A204.1 (cell line): ENCODE measurements around the gene NEUROD2.

Experiments
- FAIRE-seq: peaks from 2 replicates; lab custom pipeline; 2012; peaks lifted over from hg19 to GRCh38; lab: Jason Lieb, UNC

The NEUROD2 gene

GRCh38 chr17:39634384-39634871 is 26.7 kb upstream of the NEUROD2 start:
- FAIRE-seq = peak; percentile 54

DNA sequence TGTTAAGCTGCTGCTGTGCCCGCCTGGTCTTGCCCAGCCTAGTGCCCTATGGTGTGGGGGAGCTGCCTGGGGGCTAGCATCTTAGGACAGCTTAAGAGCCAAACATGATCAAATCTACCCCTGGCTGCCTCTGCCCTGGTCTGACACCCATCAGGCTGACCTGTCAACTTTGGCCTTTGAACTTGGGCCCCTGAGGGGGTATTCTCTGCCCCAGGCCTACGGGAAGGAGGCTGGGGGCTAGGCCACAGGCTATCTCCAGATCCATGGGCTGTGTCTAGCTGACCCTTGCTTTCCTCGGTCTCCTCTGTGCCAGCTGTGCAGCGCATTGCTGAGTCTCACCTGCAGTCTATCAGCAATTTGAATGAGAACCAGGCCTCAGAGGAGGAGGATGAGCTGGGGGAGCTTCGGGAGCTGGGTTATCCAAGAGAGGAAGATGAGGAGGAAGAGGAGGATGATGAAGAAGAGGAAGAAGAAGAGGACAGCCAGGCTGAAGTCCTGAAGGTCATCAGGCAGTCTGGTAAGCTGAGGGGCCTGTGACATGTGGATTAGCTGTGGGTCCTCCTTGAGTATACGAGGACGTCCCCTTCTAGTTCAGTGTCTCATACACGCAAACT is 26.0 kb upstream of the NEUROD2 start:
- FAIRE-seq = no peak

DNA sequence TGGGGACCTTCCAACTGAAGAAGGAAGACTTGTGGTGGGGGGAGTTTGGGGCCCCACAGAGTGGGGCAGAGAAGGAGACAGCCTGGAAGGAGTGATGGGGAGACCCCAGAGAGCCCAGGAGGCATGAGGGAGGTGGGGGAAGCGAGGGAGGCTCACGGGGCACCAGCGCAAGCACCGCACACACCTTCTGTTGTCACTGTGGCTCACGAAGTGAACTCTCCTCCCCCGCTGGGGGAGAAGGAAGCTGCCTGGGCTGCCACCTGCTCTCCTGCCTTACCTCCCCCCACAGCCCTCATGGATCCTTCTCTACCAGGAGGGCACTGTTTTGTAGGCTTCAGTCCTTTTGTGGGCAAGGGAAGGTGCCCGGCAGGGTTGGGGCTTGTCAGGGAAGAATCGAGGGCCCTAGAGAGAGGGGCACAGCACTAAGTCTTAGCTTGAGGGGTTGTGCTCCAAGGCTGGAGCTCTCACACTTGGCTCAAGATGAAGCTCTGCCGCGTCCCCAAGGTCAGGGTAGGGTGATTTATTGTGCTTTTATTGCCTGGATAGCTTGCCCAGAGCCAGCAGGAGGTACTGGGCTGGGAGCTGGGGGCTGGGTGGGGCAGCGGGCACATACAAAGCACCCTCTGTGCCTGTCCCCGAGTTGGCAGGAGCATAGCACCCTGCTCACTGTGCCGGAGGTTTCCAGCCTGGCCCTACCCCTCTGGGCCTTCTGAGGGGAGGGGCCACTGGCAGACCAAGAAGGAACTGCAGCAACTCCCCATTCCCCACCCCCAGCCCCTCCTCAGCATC is 24.6 kb upstream of the NEUROD2 start:
- no peak for FAIRE-seq

DNA sequence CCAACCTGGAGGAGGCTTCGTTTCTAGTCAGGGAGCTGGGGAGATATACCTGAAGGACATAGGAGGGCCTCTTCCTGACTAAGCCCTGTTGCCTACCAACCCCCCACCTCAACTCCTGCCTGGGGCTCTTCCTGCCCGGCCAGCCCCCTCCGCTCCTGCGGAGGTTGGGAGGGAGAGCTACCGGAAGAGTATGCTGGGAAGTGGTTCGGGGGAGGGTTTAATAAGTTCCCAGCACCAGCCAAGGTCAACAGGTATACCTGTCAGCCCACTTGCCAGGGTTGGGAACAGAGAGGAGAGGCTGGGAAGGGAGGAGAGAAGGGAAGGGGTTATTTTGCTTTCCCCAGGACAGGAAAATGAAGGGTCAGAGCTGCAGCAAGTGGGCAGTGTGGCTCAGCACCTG is 23.7 kb upstream of the NEUROD2 start:
- no peak for FAIRE-seq

- no peak for FAIRE-seq
Observed at GRCh38 chr17:39629898-39630297, 22.2 kb upstream of the NEUROD2 start.

DNA sequence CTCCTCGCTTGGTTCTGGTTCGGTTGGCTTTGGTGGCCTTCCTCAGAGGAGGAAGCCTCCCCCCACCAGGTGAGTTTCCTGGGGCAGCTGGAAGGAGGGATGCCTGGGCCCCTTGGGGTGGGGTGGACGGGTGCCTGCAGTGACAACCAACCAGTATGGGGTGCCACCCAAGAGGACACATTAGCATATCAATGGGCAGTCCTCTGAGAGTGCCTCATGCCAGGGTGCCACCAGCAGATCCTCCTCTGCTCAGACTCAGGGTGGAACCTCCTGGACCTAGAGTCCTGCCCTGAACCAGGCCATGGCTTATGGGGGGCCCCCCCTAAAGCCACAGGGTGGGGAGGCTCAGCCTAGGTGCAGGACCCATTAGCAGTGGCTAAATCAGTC is 21.8 kb upstream of the NEUROD2 start:
- no peak for FAIRE-seq

GRCh38 chr17:39628655-39629493 is 21.2 kb upstream of the NEUROD2 start:
- FAIRE-seq = no peak

- no peak for FAIRE-seq
Observed at GRCh38 chr17:39627712-39628516, 20.2 kb upstream of the NEUROD2 start.

DNA sequence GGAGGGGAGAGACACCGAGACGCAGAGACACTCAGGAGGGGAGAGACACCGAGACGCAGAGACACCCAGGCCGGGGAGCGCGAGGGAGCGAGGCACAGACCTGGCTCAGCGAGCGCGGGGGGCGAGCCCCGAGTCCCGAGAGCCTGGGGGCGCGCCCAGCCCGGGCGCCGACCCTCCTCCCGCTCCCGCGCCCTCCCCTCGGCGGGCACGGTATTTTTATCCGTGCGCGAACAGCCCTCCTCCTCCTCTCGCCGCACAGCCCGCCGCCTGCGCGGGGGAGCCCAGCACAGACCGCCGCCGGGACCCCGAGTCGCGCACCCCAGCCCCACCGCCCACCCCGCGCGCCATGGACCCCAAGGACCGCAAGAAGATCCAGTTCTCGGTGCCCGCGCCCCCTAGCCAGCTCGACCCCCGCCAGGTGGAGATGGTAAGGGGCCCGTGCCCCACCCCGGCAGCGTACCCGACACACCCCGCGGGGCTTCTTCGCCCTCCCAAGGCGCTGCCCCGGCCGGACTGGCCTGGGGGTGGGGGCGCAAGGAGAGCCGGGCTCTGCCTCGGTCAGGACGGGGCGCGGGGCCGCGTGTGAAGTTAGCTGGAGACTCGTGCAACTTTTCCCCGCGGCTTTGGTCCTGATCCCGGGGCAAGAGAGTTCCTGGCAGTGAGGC is 19.5 kb upstream of the NEUROD2 start:
- no peak for FAIRE-seq

GRCh38 chr17:39626171-39627046 is 18.7 kb upstream of the NEUROD2 start, which contains the start of gene PPP1R1B:
PPP1R1B (plus strand) TSS chr17:39626952; CDS start chr17:39627393, 441 bp downstream.
- no peak for FAIRE-seq

- FAIRE-seq = no peak
Observed at GRCh38 chr17:39625198-39625785, 17.6 kb upstream of the NEUROD2 start.

DNA sequence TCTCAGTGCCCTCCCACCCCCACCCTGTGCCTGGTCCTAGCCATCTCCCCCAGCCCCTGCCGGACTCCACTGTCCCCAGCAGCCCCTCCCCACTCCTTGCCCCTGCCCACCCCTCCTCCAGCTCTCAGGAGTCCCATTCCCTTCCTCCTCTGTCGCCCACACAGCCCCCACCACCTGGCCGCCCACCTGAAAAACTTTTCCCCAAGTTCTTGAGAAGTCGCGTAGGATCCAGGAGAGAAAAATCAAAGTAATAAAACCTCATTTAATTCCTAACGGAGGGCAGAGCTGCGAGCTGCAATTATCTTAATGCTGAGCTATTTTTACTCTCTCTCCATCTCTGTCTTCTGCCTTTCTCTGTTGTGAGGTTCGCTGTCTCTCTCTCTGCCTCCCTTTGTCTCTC is 16.6 kb upstream of the NEUROD2 start:
- FAIRE-seq = no peak

GRCh38 chr17:39623356-39623950 is 15.7 kb upstream of the NEUROD2 start:
- no peak for FAIRE-seq

DNA sequence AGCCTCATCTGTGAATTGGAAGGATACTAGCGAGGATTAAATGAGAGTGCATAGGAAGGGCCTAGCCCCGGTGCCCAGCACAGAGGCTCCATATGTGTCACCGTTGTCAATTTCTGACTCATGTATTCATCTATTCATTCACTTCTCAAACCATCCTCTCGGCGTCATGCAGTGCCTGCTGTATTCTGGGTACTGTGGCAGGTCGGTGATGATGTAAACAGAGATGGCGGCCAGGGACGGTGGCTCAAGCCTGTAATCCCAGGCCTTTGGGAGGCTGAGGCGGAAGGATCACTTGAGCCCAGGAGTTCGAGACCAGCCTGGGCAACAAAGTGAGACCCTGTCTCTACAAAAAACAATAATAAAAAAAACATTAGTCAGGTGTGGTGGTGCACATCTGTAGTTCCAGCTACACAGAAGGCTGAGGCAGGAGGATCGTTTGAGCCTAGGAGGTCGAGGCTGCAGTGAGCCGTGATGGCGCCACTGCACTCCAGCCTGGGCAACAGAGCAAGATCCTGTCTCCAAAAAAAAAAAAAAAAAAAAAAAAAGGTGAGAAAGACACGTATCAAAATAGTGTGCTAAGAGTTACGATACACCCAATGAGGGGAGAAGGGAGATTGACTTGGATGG is 14.8 kb upstream of the NEUROD2 start:
- FAIRE-seq = no peak

DNA sequence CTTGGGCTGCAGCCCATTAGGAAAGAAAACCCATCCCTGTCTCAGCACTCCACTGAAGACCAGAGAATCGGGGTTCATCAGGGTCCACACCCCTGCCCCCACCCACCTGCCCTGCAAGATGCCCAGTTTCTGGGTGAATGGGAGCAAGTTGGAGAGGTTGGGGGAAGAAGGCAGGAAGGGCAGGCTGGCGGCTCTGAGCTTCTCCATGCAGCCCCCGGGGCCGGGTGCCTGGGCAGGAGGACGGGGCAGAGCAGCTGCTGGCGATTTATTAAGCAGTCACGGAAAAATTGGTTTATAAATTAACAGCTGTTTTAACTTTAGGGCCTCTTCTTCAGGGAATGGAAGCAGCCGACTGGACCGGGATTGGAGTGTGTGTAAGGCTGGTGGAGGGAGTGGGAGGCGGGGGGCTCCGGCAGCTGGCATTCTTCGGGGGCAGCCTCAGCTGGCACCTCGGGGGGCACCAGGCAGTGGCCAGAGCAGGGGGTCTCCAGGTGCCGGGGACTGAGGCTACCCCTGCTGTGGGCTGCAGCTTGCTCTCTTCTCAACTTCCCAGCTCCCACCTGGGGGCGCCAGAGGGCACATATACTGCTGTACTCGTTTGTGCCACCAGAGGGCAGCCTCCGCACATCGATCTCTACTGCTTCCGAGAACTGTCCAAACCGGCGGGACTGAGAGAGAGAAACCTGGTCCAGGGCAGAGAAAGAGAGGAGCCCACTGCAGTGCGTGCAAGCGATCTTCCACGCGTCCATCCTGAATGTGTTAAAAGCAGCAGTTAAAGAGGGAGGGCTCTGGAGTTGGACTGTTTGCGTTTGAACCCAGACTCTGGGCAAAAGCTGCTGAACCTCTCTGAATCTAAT is 14.0 kb upstream of the NEUROD2 start:
- FAIRE-seq = peak; percentile 62

GRCh38 chr17:39619786-39620101 is 12.0 kb upstream of the NEUROD2 start:
- no peak for FAIRE-seq

DNA sequence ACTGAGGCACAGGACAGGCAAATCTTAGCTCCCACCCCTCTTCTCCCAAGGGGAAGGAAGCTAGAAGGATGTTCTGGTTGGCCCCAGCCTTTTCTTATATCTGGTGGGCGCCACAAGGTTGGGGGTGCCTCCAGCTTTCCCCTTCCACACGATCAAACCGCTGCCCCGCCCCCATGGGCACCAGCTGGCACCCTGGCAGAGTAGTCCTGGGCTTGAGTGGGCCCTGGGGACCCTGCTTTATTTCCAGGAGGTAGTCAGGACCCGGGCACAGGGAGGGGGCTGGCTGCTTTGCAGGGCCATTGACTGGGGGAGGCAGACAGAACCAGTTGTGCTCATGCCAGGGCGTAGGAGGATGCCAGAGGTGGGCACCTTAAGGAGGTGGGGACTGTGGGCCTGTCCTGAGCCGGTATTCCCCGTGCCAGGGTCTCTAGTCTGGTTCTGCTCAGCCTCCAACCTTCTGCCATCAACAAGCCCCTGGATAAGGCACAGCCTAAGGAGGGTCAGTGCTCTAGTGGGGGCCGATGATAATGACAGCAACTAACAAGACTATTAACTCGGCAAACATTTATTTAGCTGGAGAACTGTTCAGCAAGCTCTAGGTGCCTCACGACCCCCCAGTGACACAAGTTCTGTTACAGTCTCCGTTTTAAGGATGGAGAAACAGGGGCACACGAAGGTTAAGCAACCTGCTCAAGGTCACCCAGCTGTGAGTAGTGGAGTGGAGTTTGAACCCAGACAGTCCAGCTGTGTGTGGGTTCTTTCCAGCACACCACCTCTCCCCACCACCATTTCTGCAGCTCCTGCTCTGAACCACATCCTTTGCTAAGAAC is 11.5 kb upstream of the NEUROD2 start:
- no peak for FAIRE-seq
